HEK293 (cell line): Measurements from ENCODE around the gene MLLT11.
A peak's percentile ranks its signal among the peaks of the same experiment; 100 is the strongest.

Experiments
- BCL11A ChIP-seq: fragments of 450-650 bp; formaldehyde crosslinking; IDR thresholded peaks from 2 replicates; pipeline ENCODE4 v1.5.1; 2016; ENCODE audit warnings: low read depth, missing biosample characterization, missing genetic modification characterization
- ELK4 ChIP-seq: IDR thresholded peaks from 2 replicates; pipeline ENCODE4 v1.6.1; 2011; ENCODE audit warnings: mild to moderate bottlenecking, low read depth, low read length, borderline replicate concordance
- KLF17 ChIP-seq: fragments of 450-650 bp; formaldehyde crosslinking; IDR thresholded peaks from 2 replicates; pipeline ENCODE4 v1.5.1; 2016; ENCODE audit warnings: missing biosample characterization, missing genetic modification characterization
- KLF7 ChIP-seq: fragments of 450-650 bp; formaldehyde crosslinking; IDR thresholded peaks from 2 replicates; pipeline ENCODE4 v1.5.1; 2016; ENCODE audit warnings: missing biosample characterization, missing genetic modification characterization, borderline replicate concordance
- KLF9 ChIP-seq: fragments of 450-650 bp; formaldehyde crosslinking; IDR thresholded peaks from 2 replicates; pipeline ENCODE4 v1.5.1; 2016; ENCODE audit warnings: missing biosample characterization, missing genetic modification characterization, low read depth
- MYNN ChIP-seq: fragments of 450-650 bp; formaldehyde crosslinking; IDR thresholded peaks from 2 replicates; pipeline ENCODE4 v1.5.1; 2016; ENCODE audit warnings: missing biosample characterization, missing genetic modification characterization, borderline replicate concordance
- PRDM1 ChIP-seq: fragments of 450-650 bp; formaldehyde crosslinking; IDR thresholded peaks from 2 replicates; pipeline ENCODE4; 2016; ENCODE audit warnings: missing biosample characterization, missing genetic modification characterization
- SCRT2 ChIP-seq: fragments of 450-650 bp; formaldehyde crosslinking; IDR thresholded peaks from 2 replicates; pipeline ENCODE4 v1.5.1; 2016; ENCODE audit warnings: missing biosample characterization, missing genetic modification characterization
- ZBTB10 ChIP-seq: fragments of 450-650 bp; formaldehyde crosslinking; IDR thresholded peaks from 2 replicates; pipeline ENCODE4 v1.5.1; 2016; ENCODE audit warnings: missing biosample characterization, missing genetic modification characterization
- ZBTB17 ChIP-seq: fragments of 450-650 bp; formaldehyde crosslinking; IDR thresholded peaks from 2 replicates; pipeline ENCODE4 v1.5.1; 2016; ENCODE audit warnings: missing biosample characterization, missing genetic modification characterization
- ZBTB48 ChIP-seq: fragments of 450-650 bp; formaldehyde crosslinking; IDR thresholded peaks from 2 replicates; pipeline ENCODE4 v1.5.1; 2016; ENCODE audit warnings: missing biosample characterization, missing genetic modification characterization
- ZBTB7A ChIP-seq: fragments of 450-650 bp; formaldehyde crosslinking; IDR thresholded peaks from 2 replicates; pipeline ENCODE4 v1.5.1; 2016; ENCODE audit warnings: low read depth, missing biosample characterization, missing genetic modification characterization
- ZFHX2 ChIP-seq: fragments of 450-650 bp; formaldehyde crosslinking; conservative IDR thresholded peaks from 2 replicates; pipeline ENCODE4 v1.5.1; 2016; ENCODE audit warnings: missing biosample characterization, missing genetic modification characterization
- ZIC2 ChIP-seq: fragments of 450-650 bp; formaldehyde crosslinking; IDR thresholded peaks from 2 replicates; pipeline ENCODE4 v1.5.1; 2016; ENCODE audit warnings: missing biosample characterization, missing genetic modification characterization
- ZNF175 ChIP-seq: fragments of 450-650 bp; formaldehyde crosslinking; IDR thresholded peaks from 2 replicates; pipeline ENCODE4 v1.5.1; 2016; ENCODE audit warnings: missing biosample characterization, missing genetic modification characterization
- ZNF2 ChIP-seq: fragments of 450-650 bp; formaldehyde crosslinking; IDR thresholded peaks from 2 replicates; pipeline ENCODE4 v1.5.1; 2016; ENCODE audit warnings: missing biosample characterization, missing genetic modification characterization
- ZNF23 ChIP-seq: fragments of 450-650 bp; formaldehyde crosslinking; IDR thresholded peaks from 2 replicates; pipeline ENCODE4 v1.5.1; 2016; ENCODE audit warnings: missing biosample characterization, missing genetic modification characterization, borderline replicate concordance
- ZNF324 ChIP-seq: fragments of 450-650 bp; formaldehyde crosslinking; IDR thresholded peaks from 2 replicates; pipeline ENCODE4 v1.5.1; 2016; ENCODE audit warnings: missing biosample characterization, missing genetic modification characterization
- ZNF37A ChIP-seq: fragments of 450-650 bp; IDR thresholded peaks from 2 replicates; pipeline ENCODE4 v1.5.1; 2018; ENCODE audit warnings: missing biosample characterization, missing genetic modification characterization
- ZNF398 ChIP-seq: fragments of 450-650 bp; formaldehyde crosslinking; IDR thresholded peaks from 2 replicates; pipeline ENCODE4 v1.5.1; 2017; ENCODE audit warnings: missing biosample characterization, missing genetic modification characterization
- ZNF501 ChIP-seq: fragments of 450-650 bp; formaldehyde crosslinking; IDR thresholded peaks from 2 replicates; pipeline ENCODE4 v1.5.1; 2016; ENCODE audit warnings: missing biosample characterization, missing genetic modification characterization
- ZNF514 ChIP-seq: fragments of 450-650 bp; formaldehyde crosslinking; IDR thresholded peaks from 2 replicates; pipeline ENCODE4 v1.5.1; 2016; ENCODE audit warnings: missing biosample characterization, missing genetic modification characterization
- ZNF544 ChIP-seq: fragments of 450-650 bp; formaldehyde crosslinking; IDR thresholded peaks from 2 replicates; pipeline ENCODE4 v1.5.0; 2017; ENCODE audit warnings: missing biosample characterization, missing genetic modification characterization
- ZNF558 ChIP-seq: fragments of 450-650 bp; formaldehyde crosslinking; IDR thresholded peaks from 2 replicates; pipeline ENCODE4 v1.5.1; 2016; ENCODE audit warnings: missing biosample characterization, missing genetic modification characterization
- ZNF580 ChIP-seq: fragments of 450-650 bp; formaldehyde crosslinking; IDR thresholded peaks from 2 replicates; pipeline ENCODE4 v1.5.1; 2016; ENCODE audit warnings: missing biosample characterization, missing genetic modification characterization
- ZNF585B ChIP-seq: fragments of 450-650 bp; formaldehyde crosslinking; IDR thresholded peaks from 2 replicates; pipeline ENCODE4 v1.5.1; 2016; ENCODE audit warnings: missing biosample characterization, missing genetic modification characterization
- ZNF701 ChIP-seq: fragments of 450-650 bp; formaldehyde crosslinking; IDR thresholded peaks from 2 replicates; pipeline ENCODE4 v1.5.1; 2016; ENCODE audit warnings: missing biosample characterization, missing genetic modification characterization
- ZNF747 ChIP-seq: fragments of 450-650 bp; formaldehyde crosslinking; IDR thresholded peaks from 2 replicates; pipeline ENCODE4 v1.5.1; 2016; ENCODE audit warnings: missing biosample characterization, missing genetic modification characterization
- ZNF837 ChIP-seq: fragments of 450-650 bp; formaldehyde crosslinking; IDR thresholded peaks from 2 replicates; pipeline ENCODE4 v1.5.1; 2016; ENCODE audit warnings: missing biosample characterization, missing genetic modification characterization
- ZSCAN23 ChIP-seq: fragments of 450-650 bp; formaldehyde crosslinking; IDR thresholded peaks from 2 replicates; pipeline ENCODE4 v1.5.1; 2016; ENCODE audit warnings: missing biosample characterization, missing genetic modification characterization
- ZSCAN30 ChIP-seq: fragments of 450-650 bp; IDR thresholded peaks from 2 replicates; pipeline ENCODE4 v1.5.1; 2018; ENCODE audit warnings: missing biosample characterization, mild to moderate bottlenecking, missing genetic modification characterization, moderate library complexity

The MLLT11 gene

GRCh38 chr1:151060007-151060656, at the start of gene MLLT11 (continued):
- TF ChIP-seq KLF17 (tag by site-specific recombination) (peak; percentile 50; the same call in 1 of the 2 replicates), ZBTB10 (no peak), ZNF501 (no peak), ZNF747 (tag by site-specific recombination) (no peak), MYNN (tag by site-specific recombination) (no peak), ZNF701 (tag by site-specific recombination) (no peak), ZNF37A (tag by site-specific recombination) (no peak), SCRT2 (no peak), ZBTB7A (tag by site-specific recombination) (no peak), ZNF558 (tag by site-specific recombination) (no peak), ZFHX2 (tag by site-specific recombination) (no peak), ZIC2 (tag by site-specific recombination) (no peak), ZNF398 (tag by site-specific recombination) (peak; percentile 82), ZNF544 (tag by site-specific recombination) (no peak), PRDM1 (tag by site-specific recombination) (peak; percentile 86), ZNF585B (tag by site-specific recombination) (no peak), ZNF514 (tag by site-specific recombination) (no peak), ZBTB48 (tag by site-specific recombination) (no peak; the same call in none of the 2 replicates), KLF9 (tag by site-specific recombination) (peak; percentile 38; the same call in 1 of the 2 replicates), ZNF837 (tag by site-specific recombination) (no peak), ZNF580 (no peak), KLF7 (tag by site-specific recombination) (peak; percentile 42; the same call in 1 of the 2 replicates), ZNF23 (tag by site-specific recombination) (no peak), ZNF175 (tag by site-specific recombination) (no peak), ZBTB17 (tag by site-specific recombination) (peak; percentile 60), BCL11A (tag by site-specific recombination) (no peak), ZNF324 (no peak), ZNF2 (tag by site-specific recombination) (no peak; the same call in 1 of the 2 replicates), ZSCAN23 (tag by site-specific recombination) (no peak), ELK4 (no peak), ZSCAN30 (tag by site-specific recombination) (peak; percentile 81)
